K562 (cell line): ENCODE results near the gene PBX2. TPM values are rescaled to one million over a fixed set of nuclear protein-coding genes. Genes with fewer than 3 reads are reported as not detected.
A peak's percentile ranks its signal among the peaks of the same experiment; 100 is the strongest.

Experiments
- DPF2 ChIP-seq: fragments of 450-650 bp; IDR thresholded peaks from 2 replicates; pipeline ENCODE4 v1.6.1; 2016
- EP400 ChIP-seq: fragments of 450-650 bp; IDR thresholded peaks from 2 replicates; pipeline ENCODE4 v1.6.1; 2017; ENCODE audit warnings: antibody characterized with exemption, mild to moderate bottlenecking, moderate library complexity
- ESRRA ChIP-seq: fragments of 450-650 bp; IDR thresholded peaks from 2 replicates; pipeline ENCODE4 v1.6.1; 2014; ENCODE audit warnings: low read depth, mild to moderate bottlenecking, moderate library complexity, borderline replicate concordance
- FOXP4 ChIP-seq: sonication (generic); formaldehyde crosslinking; IDR thresholded peaks from 2 replicates; pipeline ENCODE4 v1.8.0; 2022; ENCODE audit warnings: mild to moderate bottlenecking, missing genetic modification reagents, borderline replicate concordance
- HBP1 ChIP-seq: fragments of 450-650 bp; formaldehyde crosslinking; IDR thresholded peaks from 2 replicates; pipeline ENCODE4 v1.4.0; 2022; ENCODE audit warnings: missing genetic modification characterization
- MTA2 ChIP-seq: fragments of 450-650 bp; IDR thresholded peaks from 2 replicates; pipeline ENCODE4 v1.6.1; 2016; ENCODE audit warnings: low read depth
- PML ChIP-seq: IDR thresholded peaks from 2 replicates; pipeline ENCODE4 v1.6.1; 2012; ENCODE audit warnings: low read length, inconsistent platforms
- RAD51 ChIP-seq: fragments of 450-650 bp; IDR thresholded peaks from 2 replicates; pipeline ENCODE4 v1.7.1; 2016; ENCODE audit warnings: low read depth, mild to moderate bottlenecking, borderline replicate concordance
- XRCC3 ChIP-seq: fragments of 450-650 bp; IDR thresholded peaks from 2 replicates; pipeline ENCODE4 v1.6.1; 2017; ENCODE audit warnings: mild to moderate bottlenecking, moderate library complexity
- YBX1 ChIP-seq: fragments of 450-650 bp; IDR thresholded peaks from 2 replicates; pipeline ENCODE4 v1.7.1; 2016; ENCODE audit warnings: mild to moderate bottlenecking
- ZEB2 ChIP-seq: fragments of 450-650 bp; IDR thresholded peaks from 2 replicates; pipeline ENCODE4 v1.6.1; 2016
- ZNF77 ChIP-seq: fragments of 250-450 bp; sonication (Bioruptor Pico); IDR thresholded peaks from 2 replicates; pipeline ENCODE4 v1.5.0; 2020
- polyA plus RNA-seq, 8 experiments: library from polyadenylated mRNA; depleted of rRNA in 4 of 8; stranded (reverse) in 5 of 8; unstranded in 3 of 8; fragments of >200 nt; fragmentation: Nextera tagmentation in 2 of 8; fragmentation: Illumina TruSeq in 1 of 8; extraction: Ambion mirVana in 2 of 8; extraction: Trizol in 1 of 8; gene quantifications; 2 replicates each; pipeline versions ENCODE4 v1.2.1 to v1.2.3, GENCODE V29; 2011 to 2014; ENCODE audit warnings: inconsistent platforms in 1 of 8, missing spikeins in 1 of 8
- total RNA-seq, 7 experiments: library from RNA; depleted of rRNA in 6 of 7; stranded (reverse); fragments of >200 nt in 6 of 7; fragmentation: Illumina TruSeq in 2 of 7; extraction: Trizol in 2 of 7; gene quantifications; 2 replicates each; pipeline versions ENCODE4 v1.2.1 to v1.2.3, GENCODE V29; 2011 to 2021; ENCODE audit warnings: low replicate concordance in 1 of 7
- TF ChIP-seq, protein P1 (sequence below): sonication (generic); formaldehyde crosslinking; IDR thresholded peaks from 2 replicates; pipeline ENCODE4 v1.8.0; 2022; ENCODE audit warnings: mild to moderate bottlenecking, missing genetic modification reagents
- TF ChIP-seq, protein P2 (sequence below): sonication (generic); formaldehyde crosslinking; IDR thresholded peaks from 2 replicates; pipeline ENCODE4 v1.8.0; 2022; ENCODE audit warnings: missing genetic modification reagents, mild to moderate bottlenecking, borderline replicate concordance
- TF ChIP-seq, protein P3 (sequence below): fragments of 450-650 bp; IDR thresholded peaks from 2 replicates; pipeline ENCODE4 v1.6.1; 2017; ENCODE audit warnings: antibody characterized with exemption
- TF ChIP-seq, protein P4 (sequence below), 2 experiments: fragments of 450-650 bp in 1 of 2; sonication (generic) in 1 of 2; formaldehyde crosslinking in 1 of 2; IDR thresholded peaks in 1 of 2; conservative IDR thresholded peaks in 1 of 2; 2 replicates each; pipeline versions ENCODE4 v1.6.1 to v1.8.1; 2016 to 2023; ENCODE audit warnings: mild to moderate bottlenecking in 2 of 2, moderate library complexity in 2 of 2, inconsistent platforms in 1 of 2, missing genetic modification reagents in 1 of 2

Gene PBX2
- total and polyA plus RNA-seq, 9 of the 15 experiments (the other 6 are each of a cell fraction or from before 2014, with no cell fraction given), result 1.9 to 134 (median 62.5) TPM

DNA sequence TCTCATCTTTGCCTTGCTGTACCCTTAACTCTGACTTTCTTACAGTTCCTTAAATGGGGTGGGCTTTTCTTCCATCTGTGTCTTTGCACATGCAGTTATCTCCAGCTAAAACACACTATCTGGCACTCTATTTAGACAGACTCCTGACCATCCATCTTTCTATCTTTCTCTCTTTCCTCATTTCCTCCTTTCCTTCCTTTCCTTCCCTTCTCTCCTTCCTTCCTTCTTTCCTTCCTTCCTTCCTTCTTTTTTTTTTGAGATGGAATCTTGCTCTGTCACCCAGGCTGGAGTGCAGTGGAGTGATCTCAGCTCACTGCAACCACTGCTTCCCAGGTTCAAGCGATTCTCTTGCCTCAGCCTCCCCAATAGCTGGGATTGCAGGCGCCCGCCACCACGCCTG lies 25.6 kb upstream of the PBX2 start (continued):
- TF ChIP-seq XRCC3 (no peak), YBX1 (0 out of 2 replicates have a peak, but pooled peaks have one; percentile 43), HBP1 (CRISPR knock-in tag) (peak; percentile 74), MTA2 (peak; percentile 25; the same call in 1 of the 2 replicates), ZEB2 (peak; percentile 37; the same call in 1 of the 2 replicates), ESRRA (no peak), PML (no peak), DPF2 (0 out of 2 replicates have a peak, but pooled peaks have one; percentile 17), FOXP4 (CRISPR knock-in tag) (no peak), EP400 (no peak), RAD51 (no peak), ZNF77 (CRISPR knock-in tag) (no peak)
- TF ChIP-seq, protein P1, sequence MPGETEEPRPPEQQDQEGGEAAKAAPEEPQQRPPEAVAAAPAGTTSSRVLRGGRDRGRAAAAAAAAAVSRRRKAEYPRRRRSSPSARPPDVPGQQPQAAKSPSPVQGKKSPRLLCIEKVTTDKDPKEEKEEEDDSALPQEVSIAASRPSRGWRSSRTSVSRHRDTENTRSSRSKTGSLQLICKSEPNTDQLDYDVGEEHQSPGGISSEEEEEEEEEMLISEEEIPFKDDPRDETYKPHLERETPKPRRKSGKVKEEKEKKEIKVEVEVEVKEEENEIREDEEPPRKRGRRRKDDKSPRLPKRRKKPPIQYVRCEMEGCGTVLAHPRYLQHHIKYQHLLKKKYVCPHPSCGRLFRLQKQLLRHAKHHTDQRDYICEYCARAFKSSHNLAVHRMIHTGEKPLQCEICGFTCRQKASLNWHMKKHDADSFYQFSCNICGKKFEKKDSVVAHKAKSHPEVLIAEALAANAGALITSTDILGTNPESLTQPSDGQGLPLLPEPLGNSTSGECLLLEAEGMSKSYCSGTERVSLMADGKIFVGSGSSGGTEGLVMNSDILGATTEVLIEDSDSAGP, result no peak
- TF ChIP-seq, protein P2, sequence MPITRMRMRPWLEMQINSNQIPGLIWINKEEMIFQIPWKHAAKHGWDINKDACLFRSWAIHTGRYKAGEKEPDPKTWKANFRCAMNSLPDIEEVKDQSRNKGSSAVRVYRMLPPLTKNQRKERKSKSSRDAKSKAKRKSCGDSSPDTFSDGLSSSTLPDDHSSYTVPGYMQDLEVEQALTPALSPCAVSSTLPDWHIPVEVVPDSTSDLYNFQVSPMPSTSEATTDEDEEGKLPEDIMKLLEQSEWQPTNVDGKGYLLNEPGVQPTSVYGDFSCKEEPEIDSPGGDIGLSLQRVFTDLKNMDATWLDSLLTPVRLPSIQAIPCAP, result no peak
- TF ChIP-seq, protein P3, sequence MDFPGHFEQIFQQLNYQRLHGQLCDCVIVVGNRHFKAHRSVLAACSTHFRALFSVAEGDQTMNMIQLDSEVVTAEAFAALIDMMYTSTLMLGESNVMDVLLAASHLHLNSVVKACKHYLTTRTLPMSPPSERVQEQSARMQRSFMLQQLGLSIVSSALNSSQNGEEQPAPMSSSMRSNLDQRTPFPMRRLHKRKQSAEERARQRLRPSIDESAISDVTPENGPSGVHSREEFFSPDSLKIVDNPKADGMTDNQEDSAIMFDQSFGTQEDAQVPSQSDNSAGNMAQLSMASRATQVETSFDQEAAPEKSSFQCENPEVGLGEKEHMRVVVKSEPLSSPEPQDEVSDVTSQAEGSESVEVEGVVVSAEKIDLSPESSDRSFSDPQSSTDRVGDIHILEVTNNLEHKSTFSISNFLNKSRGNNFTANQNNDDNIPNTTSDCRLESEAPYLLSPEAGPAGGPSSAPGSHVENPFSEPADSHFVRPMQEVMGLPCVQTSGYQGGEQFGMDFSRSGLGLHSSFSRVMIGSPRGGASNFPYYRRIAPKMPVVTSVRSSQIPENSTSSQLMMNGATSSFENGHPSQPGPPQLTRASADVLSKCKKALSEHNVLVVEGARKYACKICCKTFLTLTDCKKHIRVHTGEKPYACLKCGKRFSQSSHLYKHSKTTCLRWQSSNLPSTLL, result no peak
- TF ChIP-seq, protein P4, sequence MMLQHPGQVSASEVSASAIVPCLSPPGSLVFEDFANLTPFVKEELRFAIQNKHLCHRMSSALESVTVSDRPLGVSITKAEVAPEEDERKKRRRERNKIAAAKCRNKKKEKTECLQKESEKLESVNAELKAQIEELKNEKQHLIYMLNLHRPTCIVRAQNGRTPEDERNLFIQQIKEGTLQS (IDR thresholded peaks at IDR 0.05), result no peak
- TF ChIP-seq, protein P4 (CRISPR knock-in tag; conservative IDR thresholded peaks at IDR 0.05), result no peak
